ENCODE data around the gene RABEP1.

RABEP1 gene

DNA sequence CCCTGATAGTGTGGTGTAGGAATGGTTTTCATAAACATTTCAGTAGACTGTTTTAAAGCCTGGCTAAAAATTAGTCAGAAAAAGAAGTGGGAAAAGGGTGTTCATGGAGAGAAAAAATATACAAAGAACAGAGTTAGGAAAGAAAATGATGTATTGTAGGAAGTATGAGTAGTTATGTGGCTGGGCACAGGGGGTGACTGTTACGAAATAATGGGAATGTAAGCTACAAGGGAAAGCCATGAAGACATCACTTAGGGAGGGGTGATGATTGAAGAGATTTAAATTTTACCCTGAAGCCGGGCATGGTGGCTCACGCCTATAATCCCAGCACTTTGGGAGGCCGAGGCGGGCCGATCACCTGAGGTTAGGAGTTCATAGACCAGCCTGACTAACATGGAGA lies 82.1 kb downstream of the RABEP1 start:
- no peak overlapping the region for H3K27ac ChIP-seq
- TF ChIP-seq ZFX (IDR thresholded peaks at IDR 0.05; ENCODE audit: borderline replicate concordance) = no peak
- TF ChIP-seq, protein P1, sequence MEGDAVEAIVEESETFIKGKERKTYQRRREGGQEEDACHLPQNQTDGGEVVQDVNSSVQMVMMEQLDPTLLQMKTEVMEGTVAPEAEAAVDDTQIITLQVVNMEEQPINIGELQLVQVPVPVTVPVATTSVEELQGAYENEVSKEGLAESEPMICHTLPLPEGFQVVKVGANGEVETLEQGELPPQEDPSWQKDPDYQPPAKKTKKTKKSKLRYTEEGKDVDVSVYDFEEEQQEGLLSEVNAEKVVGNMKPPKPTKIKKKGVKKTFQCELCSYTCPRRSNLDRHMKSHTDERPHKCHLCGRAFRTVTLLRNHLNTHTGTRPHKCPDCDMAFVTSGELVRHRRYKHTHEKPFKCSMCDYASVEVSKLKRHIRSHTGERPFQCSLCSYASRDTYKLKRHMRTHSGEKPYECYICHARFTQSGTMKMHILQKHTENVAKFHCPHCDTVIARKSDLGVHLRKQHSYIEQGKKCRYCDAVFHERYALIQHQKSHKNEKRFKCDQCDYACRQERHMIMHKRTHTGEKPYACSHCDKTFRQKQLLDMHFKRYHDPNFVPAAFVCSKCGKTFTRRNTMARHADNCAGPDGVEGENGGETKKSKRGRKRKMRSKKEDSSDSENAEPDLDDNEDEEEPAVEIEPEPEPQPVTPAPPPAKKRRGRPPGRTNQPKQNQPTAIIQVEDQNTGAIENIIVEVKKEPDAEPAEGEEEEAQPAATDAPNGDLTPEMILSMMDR (IDR thresholded peaks at IDR 0.05) = no peak

DNA sequence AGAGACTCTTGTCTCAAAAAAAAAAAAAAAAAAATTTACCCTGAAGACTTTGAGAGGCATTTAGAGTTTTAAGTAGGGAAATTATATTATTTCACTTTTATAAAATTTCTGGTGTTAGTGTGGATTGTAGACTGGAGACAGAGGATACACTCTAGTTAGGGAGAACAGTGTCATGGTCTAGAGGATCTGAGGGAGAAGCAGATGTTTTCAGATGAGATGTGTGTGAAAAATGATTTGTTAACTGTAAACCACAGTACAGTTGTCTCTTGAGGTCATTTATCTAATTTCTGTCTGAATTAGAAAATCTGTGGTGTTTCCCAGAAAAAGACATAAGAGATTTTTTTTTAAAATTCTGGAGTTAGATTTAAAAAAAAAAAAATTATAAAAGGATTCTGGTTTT lies 82.6 kb downstream of the RABEP1 start:
- TF ChIP-seq ZFX (IDR thresholded peaks at IDR 0.05; ENCODE audit: borderline replicate concordance) = no peak
- TF ChIP-seq, protein P1 (IDR thresholded peaks at IDR 0.05) = no peak
- no peak overlapping the region for H3K27ac ChIP-seq

DNA sequence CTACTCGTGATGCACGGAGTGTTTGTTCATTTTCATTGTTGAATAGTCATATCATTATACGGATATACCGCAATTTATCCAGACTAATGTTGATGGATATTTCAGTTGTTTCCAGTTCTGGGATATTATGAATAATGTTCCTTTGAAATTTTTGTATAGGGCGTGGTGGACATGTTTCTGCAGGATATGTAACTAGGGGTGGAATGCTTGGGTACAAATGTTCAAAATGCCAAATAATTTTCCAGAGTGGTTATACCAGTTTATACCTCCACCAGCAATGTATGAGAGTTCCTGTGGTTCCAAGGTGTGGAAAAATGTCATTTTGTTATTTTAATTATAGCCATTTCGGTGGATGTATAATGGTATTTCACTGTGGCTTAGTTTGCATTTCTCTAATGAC lies 83.7 kb downstream of the RABEP1 start:
- TF ChIP-seq, protein P1 (IDR thresholded peaks at IDR 0.05) = no peak
- no peak for TF ChIP-seq ZFX (IDR thresholded peaks at IDR 0.05; ENCODE audit: borderline replicate concordance)
- no peak overlapping the region for H3K27ac ChIP-seq

DNA sequence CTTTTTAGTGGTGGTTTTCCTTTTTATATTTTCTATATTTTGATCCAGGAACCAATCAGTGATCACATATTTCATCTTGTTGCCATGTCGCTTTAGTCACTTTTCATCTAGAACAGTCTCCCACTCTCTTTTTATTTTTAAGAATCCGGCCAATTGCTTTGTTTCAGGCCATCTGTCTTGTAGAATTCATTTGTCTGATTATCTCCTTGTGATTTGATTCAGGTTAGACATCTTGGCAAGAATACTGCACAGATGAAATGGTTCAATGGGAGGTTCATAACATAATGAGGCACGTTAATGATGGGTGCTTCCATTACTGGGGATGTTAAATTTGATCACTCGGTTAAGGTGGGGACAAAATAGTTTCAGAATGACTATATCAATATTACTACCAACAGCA lies 88.3 kb downstream of the RABEP1 start:
- no peak overlapping the region for H3K27ac ChIP-seq
- TF ChIP-seq, protein P1 (IDR thresholded peaks at IDR 0.05) = no peak
- no peak for TF ChIP-seq ZFX (IDR thresholded peaks at IDR 0.05; ENCODE audit: borderline replicate concordance)

DNA sequence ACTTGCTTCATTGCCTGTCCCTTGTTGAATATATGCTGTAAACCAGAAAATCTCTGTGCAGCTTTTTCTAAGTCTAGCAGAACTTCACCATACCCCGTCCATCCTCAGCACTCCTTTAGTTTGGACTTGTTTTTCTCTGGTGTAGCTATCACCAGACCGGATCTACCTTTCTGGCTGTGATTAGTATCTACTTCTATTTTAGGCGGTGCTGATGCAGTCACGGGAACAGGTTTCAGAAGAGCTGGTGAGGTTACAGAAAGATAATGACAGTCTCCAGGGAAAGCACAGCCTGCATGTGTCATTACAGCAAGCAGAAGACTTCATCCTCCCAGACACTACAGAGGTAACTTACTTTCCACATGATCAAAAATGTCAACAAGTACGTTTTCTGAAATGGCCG lies 91.0 kb downstream of the RABEP1 start:
- no peak for TF ChIP-seq ZFX (IDR thresholded peaks at IDR 0.05; ENCODE audit: borderline replicate concordance)
- TF ChIP-seq, protein P1 (IDR thresholded peaks at IDR 0.05) = no peak
- no peak overlapping the region; the same call in 1 of the 2 replicates for H3K27ac ChIP-seq

DNA sequence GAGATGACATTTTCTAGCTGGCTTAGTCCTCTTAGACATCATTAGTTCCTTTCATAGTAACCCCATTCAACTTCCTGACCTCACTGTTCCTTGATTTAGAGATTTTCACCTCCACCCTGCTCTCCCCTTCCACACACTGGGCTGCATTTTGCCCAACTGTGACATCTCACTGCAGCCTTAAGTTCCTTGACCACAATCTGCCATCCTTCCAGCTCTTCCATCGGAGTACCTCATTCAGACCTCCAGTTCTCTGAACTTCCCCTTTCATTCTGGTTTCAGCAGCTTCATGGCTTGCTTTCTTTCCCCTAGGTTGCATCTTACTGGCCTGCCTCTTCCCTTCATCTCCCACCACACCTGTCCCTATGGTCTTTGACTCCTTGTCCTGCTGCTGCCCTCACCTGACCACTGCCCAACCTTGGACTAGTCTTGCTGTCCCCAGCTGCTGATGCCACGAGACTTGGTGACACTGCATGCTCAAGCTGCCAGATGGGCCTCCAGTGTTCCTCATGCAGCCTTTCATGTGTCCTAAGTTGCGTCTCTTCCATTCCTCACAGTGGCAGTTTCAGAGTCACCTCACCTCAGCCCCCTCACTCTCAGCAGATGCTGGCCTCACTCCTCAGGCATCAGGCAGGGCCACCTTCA lies 96.6 kb downstream of the RABEP1 start:
- no peak overlapping the region for H3K27ac ChIP-seq
- no peak for TF ChIP-seq ZFX (IDR thresholded peaks at IDR 0.05; ENCODE audit: borderline replicate concordance)
- TF ChIP-seq, protein P1 (IDR thresholded peaks at IDR 0.05) = no peak

DNA sequence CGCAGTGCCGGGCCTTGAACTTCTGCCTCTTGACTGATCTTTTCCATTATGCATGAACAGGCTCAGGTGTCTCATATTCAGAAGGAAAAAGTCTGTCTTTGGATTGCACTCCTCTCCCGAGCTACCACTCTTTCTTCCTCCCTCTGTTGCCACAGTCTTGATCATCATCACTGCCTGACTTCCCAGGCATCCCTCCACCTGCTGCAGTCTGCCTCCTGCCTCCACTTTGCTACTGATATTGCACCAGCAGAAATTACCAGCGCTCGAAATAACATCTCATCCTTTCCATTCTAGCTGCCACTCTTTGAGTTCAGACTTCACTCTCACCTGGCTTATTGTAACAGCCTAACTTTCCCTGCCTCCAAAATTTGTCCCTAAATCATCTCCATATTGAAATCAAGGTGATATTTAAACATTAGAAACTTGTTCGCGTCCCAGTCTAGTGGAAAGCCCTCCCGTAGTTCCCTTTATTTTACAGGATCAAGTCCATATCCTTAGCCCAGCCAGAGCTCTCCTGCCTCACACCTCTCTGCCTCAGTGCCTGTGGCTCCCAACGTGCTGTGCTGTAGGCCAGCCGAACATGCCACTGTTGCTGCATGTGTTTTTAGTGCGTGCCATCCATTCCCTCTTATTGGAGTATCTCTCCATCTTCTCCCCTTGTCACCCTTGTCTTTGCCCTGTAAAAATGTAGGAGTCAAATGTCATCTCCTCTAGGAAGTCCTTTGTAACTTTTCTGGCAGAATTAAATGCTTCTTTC lies 97.4 kb downstream of the RABEP1 start:
- TF ChIP-seq, protein P1 (IDR thresholded peaks at IDR 0.05) = no peak
- TF ChIP-seq ZFX (IDR thresholded peaks at IDR 0.05; ENCODE audit: borderline replicate concordance) = no peak
- peak overlapping the region; percentile 32 for H3K27ac ChIP-seq
